KMS-11 (cell line): ENCODE measurements around the gene S100A2.

Source experiments
- H2AFZ ChIP-seq: fragments of 200-600 bp; sonication (generic); 2 replicates; pipeline ENCODE4 v1.6.1; 2016; ENCODE audit warnings: antibody characterized with exemption, mixed run types, low read depth
- H3K27ac ChIP-seq: fragments of 200-600 bp; sonication (generic); 2 replicates; pipeline ENCODE4 v1.6.1; 2016; ENCODE audit warnings: mild to moderate bottlenecking, mixed run types
- H3K27me3 ChIP-seq: fragments of 200-600 bp; sonication (generic); 2 replicates; pipeline ENCODE4 v1.6.1; 2017; ENCODE audit warnings: mild to moderate bottlenecking, low read depth, mixed run types, moderate library complexity; ENCODE audit not compliant: insufficient read depth
- H3K36me3 ChIP-seq: fragments of 200-600 bp; sonication (generic); 2 replicates; pipeline ENCODE4 v1.6.1; 2017; ENCODE audit warnings: mild to moderate bottlenecking, mixed run types; ENCODE audit not compliant: insufficient read depth
- H3K4me1 ChIP-seq: fragments of 200-600 bp; sonication (generic); 2 replicates; pipeline ENCODE4 v1.6.1; 2016; ENCODE audit warnings: mild to moderate bottlenecking, low read depth, mixed run types; ENCODE audit not compliant: poor library complexity, severe bottlenecking
- H3K4me2 ChIP-seq: fragments of 200-600 bp; sonication (generic); 2 replicates; pipeline ENCODE4 v1.7.0; 2016; ENCODE audit warnings: mild to moderate bottlenecking, mixed run types
- H3K4me3 ChIP-seq: fragments of 200-600 bp; sonication (generic); IDR thresholded peaks from 2 replicates; pipeline ENCODE4 v1.6.1; 2017; ENCODE audit warnings: low read depth, low read length, mixed read lengths; ENCODE audit not compliant: insufficient read depth
- H3K79me2 ChIP-seq: fragments of 200-600 bp; sonication (generic); 2 replicates; pipeline ENCODE4 v1.6.1; 2016; ENCODE audit warnings: low read depth, mixed run types; ENCODE audit not compliant: insufficient read depth
- H3K9ac ChIP-seq: fragments of 200-600 bp; sonication (generic); 2 replicates; pipeline ENCODE4 v1.6.1; 2016; ENCODE audit warnings: mild to moderate bottlenecking, mixed run types
- H4K20me1 ChIP-seq: fragments of 200-600 bp; sonication (generic); 2 replicates; pipeline ENCODE4 v1.6.1; 2016; ENCODE audit warnings: mild to moderate bottlenecking, mixed run types; ENCODE audit not compliant: insufficient read depth
- CTCF ChIP-seq: fragments of 200-600 bp; sonication (generic); conservative IDR thresholded peaks from 2 replicates; pipeline ENCODE4 v1.6.1; 2017; ENCODE audit warnings: low read depth, mild to moderate bottlenecking, antibody characterized with exemption, low read length, moderate library complexity, mixed read lengths

S100A2 gene

DNA sequence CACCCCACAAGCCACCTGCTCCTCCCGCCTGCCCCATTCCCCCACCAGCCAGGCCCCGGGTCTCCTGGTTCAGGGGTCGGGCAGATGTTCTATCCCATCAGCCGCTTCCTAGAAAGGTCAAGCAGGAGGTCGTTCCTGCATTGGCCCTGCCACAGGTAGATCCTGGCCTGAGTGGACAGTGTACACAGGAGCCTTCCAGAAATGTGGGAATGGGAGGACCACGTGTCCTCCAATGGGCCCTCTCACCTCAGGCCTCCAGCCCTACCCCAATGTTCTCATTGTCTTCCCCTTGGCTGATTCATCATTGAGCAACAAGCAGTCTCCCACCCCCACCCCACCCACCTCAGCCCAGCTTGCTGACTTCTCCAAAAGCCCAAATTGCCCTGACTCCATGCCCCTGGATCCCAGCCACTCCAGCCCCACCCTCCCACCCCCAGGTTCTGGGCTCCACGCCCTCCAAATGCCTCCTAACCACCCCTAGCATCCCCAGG is 45.2 kb upstream of the S100A2 start:
- no peaks in the 10 kb centered on the region for H3K36me3 ChIP-seq
- H3K4me2 ChIP-seq, result no peak overlapping the region
- TF ChIP-seq CTCF, result no peak
- H3K4me3 ChIP-seq, result no peak overlapping the region
- no peaks in the 10 kb centered on the region for H3K4me1 ChIP-seq
- H3K27me3 ChIP-seq, result 0 out of 2 replicates have a peak, but pooled peaks cover 3% of the 10 kb centered on the region
- no peak overlapping the region for H2AFZ ChIP-seq
- no peak overlapping the region for H3K27ac ChIP-seq
- H4K20me1 ChIP-seq, result no peaks in the 10 kb centered on the region
- H3K9ac ChIP-seq, result no peak overlapping the region
- no peaks in the 10 kb centered on the region for H3K79me2 ChIP-seq

DNA sequence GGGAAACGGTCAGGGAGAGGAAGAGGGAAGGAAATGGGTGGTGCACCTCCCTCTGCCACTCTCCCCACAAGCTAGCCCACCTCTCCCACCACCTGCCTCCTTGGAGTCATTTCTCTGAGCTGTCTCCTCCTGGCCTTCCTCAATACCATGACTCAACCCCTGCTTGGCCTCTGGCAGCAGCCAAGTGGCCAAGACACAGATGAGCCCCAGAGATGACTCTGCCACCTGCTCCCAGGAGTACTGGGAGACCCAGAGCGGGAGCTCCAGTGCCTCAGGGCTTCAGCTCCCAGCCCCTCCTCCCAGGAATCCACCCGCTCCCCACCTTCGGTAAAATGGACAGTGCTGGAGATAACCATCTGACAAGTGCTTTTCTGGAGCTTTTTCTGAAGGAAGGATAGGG is 44.7 kb upstream of the S100A2 start:
- Histone ChIP-seq H3K79me2 (no peaks in the 10 kb centered on the region), H3K36me3 (no peaks in the 10 kb centered on the region), H3K4me1 (no peaks in the 10 kb centered on the region), H3K27me3 (0 out of 2 replicates have a peak, but pooled peaks cover 3% of the 10 kb centered on the region), H3K4me3 (no peak overlapping the region), H4K20me1 (no peaks in the 10 kb centered on the region), H3K4me2 (no peak overlapping the region), H2AFZ (no peak overlapping the region), H3K9ac (no peak overlapping the region), H3K27ac (no peak overlapping the region)
- no peak for TF ChIP-seq CTCF

GRCh38 chr1:153609585-153609907 is 43.9 kb upstream of the S100A2 start:
- H4K20me1 ChIP-seq, result no peaks in the 10 kb centered on the region
- 0 out of 2 replicates have a peak, but pooled peaks cover 3% of the 10 kb centered on the region for H3K27me3 ChIP-seq
- H3K4me2 ChIP-seq, result no peak overlapping the region
- no peak overlapping the region for H3K4me3 ChIP-seq
- H2AFZ ChIP-seq, result no peak overlapping the region
- no peaks in the 10 kb centered on the region for H3K79me2 ChIP-seq
- H3K4me1 ChIP-seq, result no peaks in the 10 kb centered on the region
- H3K9ac ChIP-seq, result no peak overlapping the region
- no peaks in the 10 kb centered on the region for H3K36me3 ChIP-seq
- no peak overlapping the region for H3K27ac ChIP-seq
- no peak for TF ChIP-seq CTCF

- H2AFZ ChIP-seq, result no peak overlapping the region
- no peak overlapping the region for H3K27ac ChIP-seq
- 0 out of 2 replicates have a peak, but pooled peaks cover 3% of the 10 kb centered on the region for H3K27me3 ChIP-seq
- H3K9ac ChIP-seq, result no peak overlapping the region
- no peaks in the 10 kb centered on the region for H3K36me3 ChIP-seq
- no peak overlapping the region for H3K4me2 ChIP-seq
- H4K20me1 ChIP-seq, result no peaks in the 10 kb centered on the region
- no peak for TF ChIP-seq CTCF
- H3K4me1 ChIP-seq, result no peaks in the 10 kb centered on the region
- H3K4me3 ChIP-seq, result no peak overlapping the region
- no peaks in the 10 kb centered on the region for H3K79me2 ChIP-seq
These were observed 43.3 kb upstream of the S100A2 start for GRCh38 chr1:153608742-153609584.
